Skeletal muscle tissue (tissue), 4 donors: ENCODE data around the gene WFIKKN1. TPM values are rescaled to one million over a fixed set of nuclear protein-coding genes. Genes with fewer than 3 reads are reported as not detected.

Experiments
- H3K27ac ChIP-seq: one replicate; pipeline ENCODE4 v1.7.0; 2013; ENCODE audit warnings: mild to moderate bottlenecking, low read depth, low read length, inconsistent platforms
- H3K27me3 ChIP-seq, 3 donors: one replicate each; pipeline ENCODE4 v1.7.0; 2013; ENCODE audit warnings: low read length in 3 of 3; ENCODE audit not compliant: control insufficient read depth in 3 of 3, insufficient read depth in 3 of 3
- H3K36me3 ChIP-seq, 3 donors: one replicate each; pipeline ENCODE4 v1.7.0; 2013; ENCODE audit warnings: low read length in 3 of 3; ENCODE audit not compliant: control insufficient read depth in 3 of 3, insufficient read depth in 3 of 3
- H3K4me1 ChIP-seq, 3 donors: one replicate each; pipeline ENCODE4 v1.7.0; 2013; ENCODE audit warnings: low read length in 3 of 3, mild to moderate bottlenecking in 3 of 3; ENCODE audit not compliant: control insufficient read depth in 3 of 3, insufficient read depth in 3 of 3
- H3K4me3 ChIP-seq, 3 donors: one replicate each; pipeline ENCODE4 v1.7.0; 2013; ENCODE audit warnings: low read length in 3 of 3
- H3K9ac ChIP-seq, 3 donors: one replicate each; pipeline ENCODE4 v1.7.0; 2013; ENCODE audit warnings: low read length in 3 of 3, mild to moderate bottlenecking in 3 of 3, moderate library complexity in 2 of 3, low read depth in 1 of 3
- H3K9me3 ChIP-seq, 3 donors: one replicate each; pipeline ENCODE4 v1.7.0; 2013; ENCODE audit warnings: low read length in 3 of 3; ENCODE audit not compliant: control insufficient read depth in 3 of 3
- total RNA-seq: library from RNA; depleted of rRNA; stranded (reverse); fragments of >200 nt; gene quantifications from one replicate; pipeline ENCODE4 v1.2.3, GENCODE V29; 2014
- donor health status: Osteomylitis.

Gene WFIKKN1
- total RNA-seq, 1 donor from 2014 or later = 0.52 TPM

GRCh38 chr16:621526-622105 is 9.2 kb upstream of the WFIKKN1 start:
- Histone ChIP-seq H3K4me3 (no peak overlapping the region), H3K9ac (peak overlapping the region in 1 of 3 donors; percentile 8), H3K27ac (no peak overlapping the region), H3K4me1 (peaks cover 0 to 4% (median 3%) of the 10 kb centered on the region in 3 donors), H3K9me3 (no peaks in the 10 kb centered on the region), H3K36me3 (peaks cover 5 to 15% (median 11%) of the 10 kb centered on the region in 3 donors), H3K27me3 (no peaks in the 10 kb centered on the region)

DNA sequence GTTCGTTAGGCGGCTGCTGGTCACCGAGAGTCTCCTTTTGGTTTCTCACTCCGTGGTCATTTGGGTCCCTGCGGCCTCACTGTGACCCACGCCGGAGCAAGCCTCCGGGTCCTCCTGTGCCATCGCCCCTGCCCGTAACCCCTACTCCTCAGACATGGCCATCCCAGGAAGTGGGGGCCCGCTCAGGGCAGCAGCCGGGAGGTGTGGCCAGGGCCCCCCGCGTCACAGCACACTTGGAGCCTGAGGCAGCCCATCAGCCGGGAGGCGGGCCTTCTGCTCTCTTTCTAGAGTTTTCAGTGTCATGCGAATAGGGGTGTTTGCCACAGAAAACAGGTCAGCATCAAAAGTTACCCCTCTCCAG is 7.9 kb upstream of the WFIKKN1 start:
- no peaks in the 10 kb centered on the region for H3K9me3 ChIP-seq
- H3K27ac ChIP-seq = no peak overlapping the region
- peaks cover 2 to 13% (median 9%) of the 10 kb centered on the region in 3 donors for H3K4me1 ChIP-seq
- no peak overlapping the region for H3K4me3 ChIP-seq
- peaks cover 5 to 12% (median 11%) of the 10 kb centered on the region in 3 donors for H3K36me3 ChIP-seq
- no peak overlapping the region for H3K9ac ChIP-seq
- no peaks in the 10 kb centered on the region for H3K27me3 ChIP-seq

DNA sequence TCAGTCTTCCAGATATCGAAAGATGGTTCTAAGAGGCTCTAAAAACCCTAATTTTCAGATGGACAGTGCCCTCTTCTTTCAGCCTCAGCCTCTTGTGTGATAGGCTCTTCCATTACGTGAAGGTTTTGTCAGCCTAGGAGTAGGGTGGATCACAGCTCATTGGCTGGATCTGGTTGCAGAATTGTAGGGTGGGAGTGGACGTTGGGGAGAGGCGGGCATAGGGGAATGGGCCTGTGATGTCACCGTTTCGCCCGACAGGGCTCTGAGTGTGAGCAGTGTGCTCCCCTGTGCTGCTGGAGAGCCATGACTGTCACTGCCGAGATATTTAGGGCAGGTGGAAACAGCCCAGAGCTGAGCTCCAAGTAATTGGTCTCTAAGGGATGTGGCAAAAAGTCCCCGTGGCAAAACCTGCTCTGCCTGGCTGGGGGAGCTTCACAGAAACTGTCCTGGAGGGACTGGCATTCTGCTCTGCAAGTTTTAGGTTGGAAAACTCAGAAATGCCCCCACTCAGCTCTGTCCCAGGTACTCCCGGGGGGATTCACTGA is 6.2 kb upstream of the WFIKKN1 start:
- no peak overlapping the region for H3K4me3 ChIP-seq
- no peak overlapping the region for H3K27ac ChIP-seq
- no peaks in the 10 kb centered on the region for H3K27me3 ChIP-seq
- H3K36me3 ChIP-seq = peaks cover 10 to 20% (median 16%) of the 10 kb centered on the region in 3 donors
- H3K9ac ChIP-seq = peak overlapping the region in 1 of 3 donors; percentile 51
- peaks cover 5 to 20% (median 16%) of the 10 kb centered on the region in 3 donors for H3K4me1 ChIP-seq
- H3K9me3 ChIP-seq = no peaks in the 10 kb centered on the region

DNA sequence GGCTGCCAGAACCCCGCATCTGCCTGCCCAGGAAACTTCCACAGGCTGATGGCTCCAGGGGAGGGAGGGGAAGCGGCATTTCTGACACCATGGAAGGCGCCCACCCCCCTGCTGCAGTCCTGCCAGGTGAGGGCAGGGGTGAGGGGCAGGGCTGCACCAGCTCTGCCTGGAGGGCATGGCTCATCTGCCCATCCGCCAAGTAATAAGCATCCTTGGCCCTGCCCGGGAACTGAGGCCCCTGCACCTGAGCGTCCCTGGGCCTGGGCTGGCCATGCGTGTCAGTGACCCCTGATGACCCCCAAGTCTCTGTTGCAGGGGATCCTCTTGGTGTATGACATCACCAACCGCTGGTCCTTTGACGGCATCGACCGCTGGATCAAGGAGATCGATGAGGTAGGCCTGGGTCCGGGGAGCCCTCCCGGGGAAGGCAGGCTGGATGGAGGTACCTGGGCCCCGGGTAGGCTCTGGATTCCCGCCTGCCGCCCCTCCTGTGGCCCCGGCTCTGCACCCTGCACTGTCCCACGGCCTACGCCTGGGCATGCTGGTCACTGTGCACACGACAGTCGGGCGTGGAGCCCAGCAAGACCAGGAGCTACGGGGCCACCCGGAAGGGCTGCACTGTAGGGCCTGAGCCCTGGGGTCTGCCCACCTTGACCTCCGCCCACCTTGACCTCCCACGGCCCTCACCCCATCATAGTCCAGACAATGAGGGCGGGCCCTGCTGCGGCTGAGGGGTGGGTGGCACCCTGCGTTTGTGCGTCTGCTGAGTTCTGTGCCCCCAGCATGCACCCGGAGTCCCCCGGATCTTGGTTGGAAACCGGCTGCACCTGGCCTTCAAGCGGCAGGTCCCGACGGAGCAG is 5.4 kb upstream of the WFIKKN1 start:
- H3K9ac ChIP-seq = no peak overlapping the region
- H3K27me3 ChIP-seq = no peaks in the 10 kb centered on the region
- no peak overlapping the region for H3K27ac ChIP-seq
- H3K4me3 ChIP-seq = no peak overlapping the region
- H3K9me3 ChIP-seq = no peaks in the 10 kb centered on the region
- peaks cover 11 to 26% (median 22%) of the 10 kb centered on the region in 3 donors for H3K4me1 ChIP-seq
- H3K36me3 ChIP-seq = peaks cover 10 to 20% (median 16%) of the 10 kb centered on the region in 3 donors

GRCh38 chr16:625977-626765 is 4.6 kb upstream of the WFIKKN1 start:
- H3K27ac ChIP-seq = no peak overlapping the region
- peaks cover 11 to 32% (median 26%) of the 10 kb centered on the region in 3 donors for H3K4me1 ChIP-seq

GRCh38 chr16:626787-627453 is 3.9 kb upstream of the WFIKKN1 start:
- Histone ChIP-seq H3K4me1 (peaks cover 11 to 29% (median 24%) of the 10 kb centered on the region in 3 donors), H3K9me3 (no peaks in the 10 kb centered on the region), H3K9ac (no peak overlapping the region), H3K36me3 (peaks cover 10 to 20% (median 12%) of the 10 kb centered on the region in 3 donors), H3K4me3 (no peak overlapping the region), H3K27ac (no peak overlapping the region), H3K27me3 (no peaks in the 10 kb centered on the region)

More at GRCh38 chr16:625977-626765, 4.6 kb upstream of the WFIKKN1 start:
- Histone ChIP-seq H3K9ac (no peak overlapping the region), H3K36me3 (peaks cover 10 to 20% (median 15%) of the 10 kb centered on the region in 3 donors), H3K27me3 (no peaks in the 10 kb centered on the region), H3K9me3 (no peaks in the 10 kb centered on the region), H3K4me3 (no peak overlapping the region)

DNA sequence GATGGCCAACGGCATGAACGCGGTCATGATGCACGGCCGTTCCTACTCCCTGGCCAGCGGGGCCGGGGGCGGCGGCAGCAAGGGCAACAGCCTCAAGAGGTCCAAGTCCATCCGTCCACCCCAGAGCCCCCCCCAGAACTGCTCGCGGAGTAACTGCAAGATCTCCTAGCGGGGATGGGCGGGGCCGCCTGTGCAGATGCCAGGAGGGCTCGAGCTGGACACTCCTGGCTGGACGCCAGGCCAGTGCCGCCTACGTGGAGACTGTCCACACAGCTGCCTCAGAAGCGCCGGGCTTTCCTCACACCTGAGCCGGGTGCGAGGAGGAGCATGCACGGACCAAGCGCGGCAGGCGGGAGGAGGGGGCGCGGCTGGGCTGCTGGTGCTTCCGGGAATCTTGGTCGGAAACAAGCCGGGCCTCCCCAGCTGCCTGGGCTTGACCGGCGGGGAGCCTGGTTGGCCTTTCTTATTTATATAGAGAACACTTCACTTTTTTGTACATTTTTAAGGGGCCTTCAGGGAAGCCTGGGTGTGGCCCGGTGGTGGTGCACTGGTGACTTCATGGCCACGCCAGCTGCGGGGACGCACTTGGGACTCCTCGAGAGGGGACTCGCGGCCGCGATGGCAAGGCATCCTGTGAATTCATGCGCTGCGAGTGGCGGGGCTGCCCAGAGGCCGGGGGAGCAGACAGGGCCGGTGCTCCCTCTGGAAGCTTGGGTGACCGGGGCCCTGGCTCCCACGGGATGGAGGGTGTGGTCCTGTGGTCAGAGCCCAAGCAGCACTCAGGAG is 3.1 kb upstream of the WFIKKN1 start:
- Histone ChIP-seq H3K4me3 (no peak overlapping the region), H3K27me3 (no peaks in the 10 kb centered on the region), H3K9ac (no peak overlapping the region), H3K27ac (no peak overlapping the region), H3K4me1 (peaks cover 11 to 29% (median 26%) of the 10 kb centered on the region in 3 donors), H3K36me3 (peaks cover 10 to 20% (median 12%) of the 10 kb centered on the region in 3 donors), H3K9me3 (no peaks in the 10 kb centered on the region)

- Histone ChIP-seq H3K27ac (no peak overlapping the region), H3K27me3 (no peaks in the 10 kb centered on the region), H3K4me1 (peaks cover 11 to 29% (median 26%) of the 10 kb centered on the region in 3 donors), H3K9me3 (no peaks in the 10 kb centered on the region), H3K36me3 (peaks cover 10 to 20% (median 14%) of the 10 kb centered on the region in 3 donors), H3K4me3 (no peak overlapping the region), H3K9ac (no peak overlapping the region)
These were observed 2.3 kb upstream of the WFIKKN1 start for GRCh38 chr16:628321-629061.
